ENCODE data around the gene FAM120A. TPM values are rescaled to one million over a fixed set of nuclear protein-coding genes. Genes with fewer than 3 reads are reported as not detected.

Gene FAM120A
- total and polyA plus RNA-seq, 2 donors (not counting 1 experiment from before 2014, with no cell fraction given): 85.8 to 136 TPM

- H3K36me3 ChIP-seq (ENCODE audit: control insufficient read depth, insufficient read depth, low read length): no peaks in the 10 kb centered on the region
- no peaks in the 10 kb centered on the region for H4K20me1 ChIP-seq (ENCODE audit: control insufficient read depth, extremely low read depth, insufficient read depth, low read length)
- TF ChIP-seq EZH2 (IDR thresholded peaks at IDR 0.05; ENCODE audit: low read length, missing control alignments) (no peak), CTCF (conservative IDR thresholded peaks at IDR 0.05 in 1 of 2, IDR thresholded peaks at IDR 0.05 in 1 of 2; ENCODE audit: low read depth in 1 of 2, low read length in 2 of 2) (no peak)
- peaks cover 95% of the 10 kb centered on the region for H3K79me2 ChIP-seq (ENCODE audit: control insufficient read depth, insufficient read depth, low read length)
- DNase-seq (ENCODE audit: low read depth in 2 of 2): no peak
- no peak overlapping the region for H3K27ac ChIP-seq (ENCODE audit: insufficient read depth, low read length)
- H3K4me3 ChIP-seq (replicated peaks in 1 of 4; ENCODE audit: control extremely low read depth in 1 of 4, insufficient read depth in 1 of 4, low read depth in 3 of 4, low read length in 4 of 4): no peak overlapping the region
- peaks cover 5% of the 10 kb centered on the region for H3K4me1 ChIP-seq (ENCODE audit: control insufficient read depth, extremely low read depth, insufficient read depth, low read length)
- no peak overlapping the region for H2AFZ ChIP-seq (ENCODE audit: low read length)
- no peak overlapping the region for H3K4me2 ChIP-seq (ENCODE audit: extremely low read depth, insufficient read depth, low read length)
- no peaks in the 10 kb centered on the region for H3K9me3 ChIP-seq (ENCODE audit: control insufficient read depth, insufficient read depth, low read depth, low read length)
- H3K27me3 ChIP-seq (ENCODE audit: control insufficient read depth, insufficient read depth, low read length): no peaks in the 10 kb centered on the region
- no peak overlapping the region for H3K9ac ChIP-seq (ENCODE audit: insufficient read depth, low read length)
Observed at GRCh38 chr9:93464395-93464794, 12.9 kb downstream of the FAM120A start.

- Histone ChIP-seq H3K36me3 (ENCODE audit: control insufficient read depth, insufficient read depth, low read length) (no peaks in the 10 kb centered on the region), H3K4me3 (replicated peaks in 1 of 4; ENCODE audit: control extremely low read depth in 1 of 4, insufficient read depth in 1 of 4, low read depth in 3 of 4, low read length in 4 of 4) (no peak overlapping the region), H3K9me3 (ENCODE audit: control insufficient read depth, insufficient read depth, low read depth, low read length) (no peaks in the 10 kb centered on the region), H3K27me3 (ENCODE audit: control insufficient read depth, insufficient read depth, low read length) (no peaks in the 10 kb centered on the region), H2AFZ (ENCODE audit: low read length) (no peak overlapping the region), H3K79me2 (ENCODE audit: control insufficient read depth, insufficient read depth, low read length) (peaks cover 93% of the 10 kb centered on the region), H3K4me1 (ENCODE audit: control insufficient read depth, extremely low read depth, insufficient read depth, low read length) (peaks cover 5% of the 10 kb centered on the region), H4K20me1 (ENCODE audit: control insufficient read depth, extremely low read depth, insufficient read depth, low read length) (no peaks in the 10 kb centered on the region), H3K27ac (ENCODE audit: insufficient read depth, low read length) (no peak overlapping the region), H3K4me2 (ENCODE audit: extremely low read depth, insufficient read depth, low read length) (no peak overlapping the region), H3K9ac (ENCODE audit: insufficient read depth, low read length) (no peak overlapping the region)
- no peak for TF ChIP-seq EZH2 (IDR thresholded peaks at IDR 0.05; ENCODE audit: low read length, missing control alignments)
- no peak for TF ChIP-seq CTCF (conservative IDR thresholded peaks at IDR 0.05 in 1 of 2, IDR thresholded peaks at IDR 0.05 in 1 of 2; ENCODE audit: low read depth in 1 of 2, low read length in 2 of 2)
- DNase-seq (ENCODE audit: low read depth in 2 of 2): no peak
Observed at GRCh38 chr9:93464876-93465275, 13.4 kb downstream of the FAM120A start.

GRCh38 chr9:93465855-93466254, 14.4 kb downstream of the FAM120A start:
- H4K20me1 ChIP-seq (ENCODE audit: control insufficient read depth, extremely low read depth, insufficient read depth, low read length): no peaks in the 10 kb centered on the region
- no peaks in the 10 kb centered on the region for H3K9me3 ChIP-seq (ENCODE audit: control insufficient read depth, insufficient read depth, low read depth, low read length)
- no peak overlapping the region for H3K4me3 ChIP-seq (replicated peaks in 1 of 4; ENCODE audit: control extremely low read depth in 1 of 4, insufficient read depth in 1 of 4, low read depth in 3 of 4, low read length in 4 of 4)
- peaks cover 94% of the 10 kb centered on the region for H3K79me2 ChIP-seq (ENCODE audit: control insufficient read depth, insufficient read depth, low read length)
- H3K4me1 ChIP-seq (ENCODE audit: control insufficient read depth, extremely low read depth, insufficient read depth, low read length): peaks cover 5% of the 10 kb centered on the region
- no peak for TF ChIP-seq CTCF (conservative IDR thresholded peaks at IDR 0.05 in 1 of 2, IDR thresholded peaks at IDR 0.05 in 1 of 2; ENCODE audit: low read depth in 1 of 2, low read length in 2 of 2)
- no peak for TF ChIP-seq EZH2 (IDR thresholded peaks at IDR 0.05; ENCODE audit: low read length, missing control alignments)
- DNase-seq (ENCODE audit: low read depth in 2 of 2): no peak
- H3K27me3 ChIP-seq (ENCODE audit: control insufficient read depth, insufficient read depth, low read length): no peaks in the 10 kb centered on the region
- no peak overlapping the region for H2AFZ ChIP-seq (ENCODE audit: low read length)
- no peak overlapping the region for H3K9ac ChIP-seq (ENCODE audit: insufficient read depth, low read length)
- no peak overlapping the region for H3K27ac ChIP-seq (ENCODE audit: insufficient read depth, low read length)
- H3K4me2 ChIP-seq (ENCODE audit: extremely low read depth, insufficient read depth, low read length): no peak overlapping the region
- H3K36me3 ChIP-seq (ENCODE audit: control insufficient read depth, insufficient read depth, low read length): no peaks in the 10 kb centered on the region

Measured in fibroblast of lung (primary cell).